SK-N-SH (cell line): ENCODE results near the gene ANKRD33B. TPM values are rescaled to one million over a fixed set of nuclear protein-coding genes. Genes with fewer than 3 reads are reported as not detected.

Experiments used
- CTCF ChIA-PET: fragments of 300-600, 350-600 bp; formaldehyde crosslinking; extraction: SDS; loops from one replicate; lab custom pipeline; 2021; lab: Yijun Ruan, JAX
- POLR2A ChIA-PET: fragments of 350-600 bp; sonication (Branson Sonifier 250); formaldehyde crosslinking; extraction: SDS; loops from one replicate; lab custom pipeline; 2020; ENCODE audit warnings: antibody characterized with exemption, inconsistent platforms; lab: Yijun Ruan, JAX
- DNase-seq: peaks from one replicate; pipeline ENCODE4 v3.0.0; 2012
- H2AFZ ChIP-seq: fragments of 200-600 bp; sonication (generic); 2 replicates; pipeline ENCODE4 v1.8.1; 2016; ENCODE audit warnings: antibody characterized with exemption, mild to moderate bottlenecking, low read depth
- H3F3A ChIP-seq: fragments of 200-600 bp; sonication (generic); replicated peaks from 2 replicates; pipeline ENCODE3; 2016; ENCODE audit warnings: antibody characterized with exemption, mild to moderate bottlenecking; ENCODE audit not compliant: insufficient read depth
- H3K27ac ChIP-seq, 2 experiments: fragments of 200-500 bp in 1 of 2; fragments of 200-600 bp in 1 of 2; sonication (Bioruptor generic) in 1 of 2; sonication (generic), shearing (Covaris generic) in 1 of 2; 2 replicates each; pipeline versions ENCODE4 v1.5.1 to v1.6.1; 2014 to 2016; ENCODE audit warnings: low read depth in 2 of 2, inconsistent platforms in 1 of 2, low read length in 1 of 2, mild to moderate bottlenecking in 1 of 2, mixed read lengths in 1 of 2
- H3K27me3 ChIP-seq: fragments of 200-600 bp; sonication (generic), shearing (Covaris generic); 2 replicates; pipeline ENCODE4 v1.6.1; 2016; ENCODE audit warnings: mixed run types; ENCODE audit not compliant: insufficient read depth
- H3K36me3 ChIP-seq, 2 experiments: fragments of 200-500 bp in 1 of 2; fragments of 200-600 bp in 1 of 2; sonication (Bioruptor generic) in 1 of 2; sonication (generic) in 1 of 2; replicated peaks in 1 of 2; 2 replicates each; pipeline versions ENCODE3 to v1.5.1; 2014 to 2016; ENCODE audit warnings: low read length in 1 of 2, mild to moderate bottlenecking in 1 of 2; ENCODE audit not compliant: insufficient read depth in 2 of 2, control insufficient read depth in 1 of 2
- H3K4me1 ChIP-seq, 2 experiments: fragments of 200-500 bp in 1 of 2; fragments of 200-600 bp in 1 of 2; sonication (Bioruptor generic) in 1 of 2; sonication (generic), shearing (Covaris generic) in 1 of 2; 2 replicates each; pipeline versions ENCODE4 v1.5.1 to v1.6.1; 2014 to 2016; ENCODE audit warnings: low read depth in 1 of 2, low read length in 1 of 2, mixed run types in 1 of 2; ENCODE audit not compliant: insufficient read depth in 2 of 2, control insufficient read depth in 1 of 2
- H3K4me2 ChIP-seq: fragments of 200-600 bp; sonication (generic), shearing (Covaris generic); 2 replicates; pipeline ENCODE4 v1.6.1; 2017; ENCODE audit warnings: mixed run types
- H3K4me3 ChIP-seq, 2 experiments: fragments of 200-500 bp in 1 of 2; fragments of 200-600 bp in 1 of 2; sonication (Bioruptor generic) in 1 of 2; sonication (generic), shearing (Covaris generic) in 1 of 2; 2 replicates each; pipeline versions ENCODE4 v1.5.1 to v1.8.1; 2014 to 2016; ENCODE audit warnings: low read depth in 2 of 2, inconsistent platforms in 1 of 2, low read length in 1 of 2, mild to moderate bottlenecking in 1 of 2, mixed read lengths in 1 of 2, moderate library complexity in 1 of 2
- H3K79me2 ChIP-seq: fragments of 200-600 bp; sonication (generic); 2 replicates; pipeline ENCODE4 v1.8.1; 2017; ENCODE audit warnings: mild to moderate bottlenecking; ENCODE audit not compliant: insufficient read depth
- H3K9ac ChIP-seq: fragments of 200-600 bp; sonication (generic); 2 replicates; pipeline ENCODE4 v1.6.1; 2017; ENCODE audit warnings: mixed run types
- H3K9me2 ChIP-seq: fragments of 200-600 bp; sonication (generic); 2 replicates; pipeline ENCODE4 v1.6.1; 2017; ENCODE audit warnings: mixed run types
- H3K9me3 ChIP-seq: fragments of 200-600 bp; sonication (generic); 2 replicates; pipeline ENCODE4 v1.6.1; 2017; ENCODE audit warnings: mixed run types, mild to moderate bottlenecking, moderate library complexity
- H4K20me1 ChIP-seq: fragments of 200-600 bp; sonication (generic); 2 replicates; pipeline ENCODE4 v1.6.1; 2017; ENCODE audit warnings: mild to moderate bottlenecking, mixed run types; ENCODE audit not compliant: insufficient read depth
- FOXM1 ChIP-seq: IDR thresholded peaks from 2 replicates; pipeline ENCODE4 v1.4.0; 2012; ENCODE audit warnings: low read depth, mild to moderate bottlenecking
- MXI1 ChIP-seq: IDR thresholded peaks from 2 replicates; pipeline ENCODE4 v1.6.1; 2012; ENCODE audit warnings: mild to moderate bottlenecking, low read depth, low read length, improper control_type of control experiment
- RCOR1 ChIP-seq: fragments of 150-350 bp; IDR thresholded peaks from 2 replicates; pipeline ENCODE4 v1.6.1; 2017; ENCODE audit warnings: antibody characterized with exemption, low read length
- TEAD4 ChIP-seq: IDR thresholded peaks from 2 replicates; pipeline ENCODE4 v1.4.0; 2012; ENCODE audit warnings: mild to moderate bottlenecking, borderline replicate concordance; ENCODE audit not compliant: insufficient read depth
- WGBS: methylation state at CpG from one replicate; pipeline ENCODE4 v1.1.6; 2017; ENCODE audit warnings: low lambda C conversion rate; 5-methylcytosine and 5-hydroxymethylcytosine counted together
- polyA plus RNA-seq, 3 experiments: library from polyadenylated mRNA; depleted of rRNA; stranded (reverse); fragments of >200 nt; gene quantifications; 2 replicates each; pipeline ENCODE4 v1.2.3, GENCODE V29; 2012
- TF ChIP-seq, protein P1 (sequence below): fragments of 150-350 bp; IDR thresholded peaks from 2 replicates; pipeline ENCODE4 v1.6.1; 2017; ENCODE audit warnings: antibody characterized with exemption, low read length, low read depth, borderline replicate concordance
- TF ChIP-seq, protein P2 (sequence below): IDR thresholded peaks from 2 replicates; pipeline ENCODE4 v1.6.1; 2012; ENCODE audit warnings: mild to moderate bottlenecking, low read depth, low read length, moderate library complexity
- TF ChIP-seq, protein P3 (sequence below): fragments of 200-600 bp; sonication (generic); IDR thresholded peaks from 2 replicates; pipeline ENCODE4 v1.6.1; 2017; ENCODE audit warnings: antibody characterized with exemption, mild to moderate bottlenecking, moderate library complexity
- TF ChIP-seq, protein P4 (sequence below): IDR thresholded peaks from 2 replicates; pipeline ENCODE4 v1.4.0; 2012; ENCODE audit warnings: low read depth
- TF ChIP-seq, protein P5 (sequence below): IDR thresholded peaks from 2 replicates; pipeline ENCODE4; 2012

The ANKRD33B gene
- polyA plus RNA-seq, 1 of the 3 experiments (the other 2 are of a cell fraction): 1.8 TPM

DNA sequence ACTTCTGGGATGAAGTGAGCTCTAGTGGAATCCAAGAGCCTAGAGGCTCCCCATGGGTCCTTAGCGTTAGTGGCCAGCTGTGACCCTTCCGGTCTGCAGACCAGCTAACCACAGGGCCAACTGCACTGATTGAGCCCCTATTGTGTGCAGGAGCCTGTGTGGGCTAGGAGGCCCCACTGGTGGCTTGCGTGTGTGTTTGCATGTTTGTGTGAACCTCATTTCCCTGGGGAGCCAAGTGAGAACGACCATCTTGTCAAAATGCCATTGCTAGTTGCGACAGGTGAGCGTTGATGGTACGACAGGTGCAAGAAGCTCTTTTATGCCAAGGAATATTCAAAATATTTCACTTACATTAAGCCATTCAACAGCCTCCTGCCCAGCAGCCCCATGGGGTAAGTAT, 44.1 kb upstream of the ANKRD33B start:
- Histone ChIP-seq H4K20me1 (no peaks in the 10 kb centered on the region), H3K9me2 (no peaks in the 10 kb centered on the region), H3F3A (peaks cover 5% of the 10 kb centered on the region), H3K27ac (no peak overlapping the region), H3K4me2 (no peak overlapping the region), H3K4me1 (peaks cover 0 to 4% of the 10 kb centered on the region in 2 experiments; a peak in 1 of 4 replicates), H3K9me3 (no peaks in the 10 kb centered on the region), H2AFZ (no peak overlapping the region), H3K36me3 (peaks cover 0 to 3% of the 10 kb centered on the region in 2 experiments), H3K79me2 (no peaks in the 10 kb centered on the region), H3K4me3 (no peak overlapping the region), H3K27me3 (no peaks in the 10 kb centered on the region), H3K9ac (no peak overlapping the region)
- DNase-seq: no peak
- TF ChIP-seq FOXM1 (no peak), TEAD4 (no peak)
- TF ChIP-seq, protein P1, sequence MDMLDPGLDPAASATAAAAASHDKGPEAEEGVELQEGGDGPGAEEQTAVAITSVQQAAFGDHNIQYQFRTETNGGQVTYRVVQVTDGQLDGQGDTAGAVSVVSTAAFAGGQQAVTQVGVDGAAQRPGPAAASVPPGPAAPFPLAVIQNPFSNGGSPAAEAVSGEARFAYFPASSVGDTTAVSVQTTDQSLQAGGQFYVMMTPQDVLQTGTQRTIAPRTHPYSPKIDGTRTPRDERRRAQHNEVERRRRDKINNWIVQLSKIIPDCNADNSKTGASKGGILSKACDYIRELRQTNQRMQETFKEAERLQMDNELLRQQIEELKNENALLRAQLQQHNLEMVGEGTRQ: no peak
- TF ChIP-seq, protein P2, sequence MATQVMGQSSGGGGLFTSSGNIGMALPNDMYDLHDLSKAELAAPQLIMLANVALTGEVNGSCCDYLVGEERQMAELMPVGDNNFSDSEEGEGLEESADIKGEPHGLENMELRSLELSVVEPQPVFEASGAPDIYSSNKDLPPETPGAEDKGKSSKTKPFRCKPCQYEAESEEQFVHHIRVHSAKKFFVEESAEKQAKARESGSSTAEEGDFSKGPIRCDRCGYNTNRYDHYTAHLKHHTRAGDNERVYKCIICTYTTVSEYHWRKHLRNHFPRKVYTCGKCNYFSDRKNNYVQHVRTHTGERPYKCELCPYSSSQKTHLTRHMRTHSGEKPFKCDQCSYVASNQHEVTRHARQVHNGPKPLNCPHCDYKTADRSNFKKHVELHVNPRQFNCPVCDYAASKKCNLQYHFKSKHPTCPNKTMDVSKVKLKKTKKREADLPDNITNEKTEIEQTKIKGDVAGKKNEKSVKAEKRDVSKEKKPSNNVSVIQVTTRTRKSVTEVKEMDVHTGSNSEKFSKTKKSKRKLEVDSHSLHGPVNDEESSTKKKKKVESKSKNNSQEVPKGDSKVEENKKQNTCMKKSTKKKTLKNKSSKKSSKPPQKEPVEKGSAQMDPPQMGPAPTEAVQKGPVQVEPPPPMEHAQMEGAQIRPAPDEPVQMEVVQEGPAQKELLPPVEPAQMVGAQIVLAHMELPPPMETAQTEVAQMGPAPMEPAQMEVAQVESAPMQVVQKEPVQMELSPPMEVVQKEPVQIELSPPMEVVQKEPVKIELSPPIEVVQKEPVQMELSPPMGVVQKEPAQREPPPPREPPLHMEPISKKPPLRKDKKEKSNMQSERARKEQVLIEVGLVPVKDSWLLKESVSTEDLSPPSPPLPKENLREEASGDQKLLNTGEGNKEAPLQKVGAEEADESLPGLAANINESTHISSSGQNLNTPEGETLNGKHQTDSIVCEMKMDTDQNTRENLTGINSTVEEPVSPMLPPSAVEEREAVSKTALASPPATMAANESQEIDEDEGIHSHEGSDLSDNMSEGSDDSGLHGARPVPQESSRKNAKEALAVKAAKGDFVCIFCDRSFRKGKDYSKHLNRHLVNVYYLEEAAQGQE: no peak
- 92% methylated on average over 6 of the region's 7 CpGs for WGBS
- ChIA-PET CTCF (interaction anchor here (1.2 to 2.7 kb wide), 2 partner anchors 9 kb away, joined by 4 to 5 read pairs; no protein-coding TSS in a partner anchor), POLR2A (no interaction called here)

DNA sequence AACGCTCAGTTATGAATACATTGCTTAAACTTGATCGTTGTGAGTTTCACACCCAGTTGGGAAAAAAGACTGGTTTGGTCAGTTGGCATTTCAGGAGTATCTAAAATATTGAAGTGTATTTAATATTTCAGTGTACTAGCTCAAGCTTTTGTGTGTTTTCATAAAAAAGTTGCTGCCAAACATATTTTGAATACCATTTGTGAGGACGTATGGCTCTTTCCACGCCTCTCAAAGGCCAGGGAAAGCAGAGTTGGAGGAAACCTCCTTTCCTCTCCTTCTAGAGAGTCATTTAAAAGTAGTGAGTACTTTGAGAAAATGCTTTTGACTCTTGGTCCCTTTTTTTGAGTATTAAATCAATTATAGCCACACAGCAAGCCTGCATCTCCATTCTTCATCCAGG, 43.2 kb upstream of the ANKRD33B start:
- DNase-seq: no peak
- H3K27me3 ChIP-seq: no peaks in the 10 kb centered on the region
- WGBS: 81% methylated on average over 4 of the region's 4 CpGs
- H2AFZ ChIP-seq: no peak overlapping the region
- peaks cover 8% of the 10 kb centered on the region in 2 experiments; a peak in 2 of 4 replicates for H3K4me1 ChIP-seq
- no peaks in the 10 kb centered on the region for H4K20me1 ChIP-seq
- TF ChIP-seq, protein P2: no peak
- TF ChIP-seq, protein P3, sequence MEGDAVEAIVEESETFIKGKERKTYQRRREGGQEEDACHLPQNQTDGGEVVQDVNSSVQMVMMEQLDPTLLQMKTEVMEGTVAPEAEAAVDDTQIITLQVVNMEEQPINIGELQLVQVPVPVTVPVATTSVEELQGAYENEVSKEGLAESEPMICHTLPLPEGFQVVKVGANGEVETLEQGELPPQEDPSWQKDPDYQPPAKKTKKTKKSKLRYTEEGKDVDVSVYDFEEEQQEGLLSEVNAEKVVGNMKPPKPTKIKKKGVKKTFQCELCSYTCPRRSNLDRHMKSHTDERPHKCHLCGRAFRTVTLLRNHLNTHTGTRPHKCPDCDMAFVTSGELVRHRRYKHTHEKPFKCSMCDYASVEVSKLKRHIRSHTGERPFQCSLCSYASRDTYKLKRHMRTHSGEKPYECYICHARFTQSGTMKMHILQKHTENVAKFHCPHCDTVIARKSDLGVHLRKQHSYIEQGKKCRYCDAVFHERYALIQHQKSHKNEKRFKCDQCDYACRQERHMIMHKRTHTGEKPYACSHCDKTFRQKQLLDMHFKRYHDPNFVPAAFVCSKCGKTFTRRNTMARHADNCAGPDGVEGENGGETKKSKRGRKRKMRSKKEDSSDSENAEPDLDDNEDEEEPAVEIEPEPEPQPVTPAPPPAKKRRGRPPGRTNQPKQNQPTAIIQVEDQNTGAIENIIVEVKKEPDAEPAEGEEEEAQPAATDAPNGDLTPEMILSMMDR: no peak
- TF ChIP-seq, protein P4, sequence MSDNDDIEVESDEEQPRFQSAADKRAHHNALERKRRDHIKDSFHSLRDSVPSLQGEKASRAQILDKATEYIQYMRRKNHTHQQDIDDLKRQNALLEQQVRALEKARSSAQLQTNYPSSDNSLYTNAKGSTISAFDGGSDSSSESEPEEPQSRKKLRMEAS: no peak
- no peak for TF ChIP-seq RCOR1
- no peak for TF ChIP-seq MXI1
- TF ChIP-seq, protein P5, sequence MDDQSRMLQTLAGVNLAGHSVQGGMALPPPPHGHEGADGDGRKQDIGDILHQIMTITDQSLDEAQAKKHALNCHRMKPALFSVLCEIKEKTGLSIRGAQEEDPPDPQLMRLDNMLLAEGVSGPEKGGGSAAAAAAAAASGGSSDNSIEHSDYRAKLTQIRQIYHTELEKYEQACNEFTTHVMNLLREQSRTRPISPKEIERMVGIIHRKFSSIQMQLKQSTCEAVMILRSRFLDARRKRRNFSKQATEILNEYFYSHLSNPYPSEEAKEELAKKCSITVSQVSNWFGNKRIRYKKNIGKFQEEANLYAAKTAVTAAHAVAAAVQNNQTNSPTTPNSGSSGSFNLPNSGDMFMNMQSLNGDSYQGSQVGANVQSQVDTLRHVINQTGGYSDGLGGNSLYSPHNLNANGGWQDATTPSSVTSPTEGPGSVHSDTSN: no peak
- TF ChIP-seq, all 33 proteins: peak for 0
- CTCF ChIA-PET: interaction anchor here (0.6 to 2.7 kb wide), 2 partner anchors 8 to 14 kb away, joined by 3 to 5 read pairs; no protein-coding TSS in a partner anchor
- Histone ChIP-seq H3K4me3 (no peak overlapping the region), H3K79me2 (no peaks in the 10 kb centered on the region), H3K4me2 (no peak overlapping the region), H3F3A (peaks cover 14% of the 10 kb centered on the region), H3K9me2 (no peaks in the 10 kb centered on the region), H3K27ac (no peak overlapping the region), H3K36me3 (peaks cover 0 to 2% of the 10 kb centered on the region in 2 experiments), H3K9ac (no peak overlapping the region), H3K9me3 (no peaks in the 10 kb centered on the region)
- POLR2A ChIA-PET: no interaction called here
